NCI-H1092 treated with DMSO at 0.1 percent for 48 hours (cell line): ENCODE data around the gene TSNAXIP1.
"Not testable (repeated sequence)": the region's sequence is repeated elsewhere in the genome, so short reads cannot be mapped to it uniquely, and the experiment has no call there.

Source experiments
- DNase-seq: peaks from one replicate; lab custom pipeline; 2025; lab: John Stamatoyannopoulos, UW

TSNAXIP1 gene

DNA sequence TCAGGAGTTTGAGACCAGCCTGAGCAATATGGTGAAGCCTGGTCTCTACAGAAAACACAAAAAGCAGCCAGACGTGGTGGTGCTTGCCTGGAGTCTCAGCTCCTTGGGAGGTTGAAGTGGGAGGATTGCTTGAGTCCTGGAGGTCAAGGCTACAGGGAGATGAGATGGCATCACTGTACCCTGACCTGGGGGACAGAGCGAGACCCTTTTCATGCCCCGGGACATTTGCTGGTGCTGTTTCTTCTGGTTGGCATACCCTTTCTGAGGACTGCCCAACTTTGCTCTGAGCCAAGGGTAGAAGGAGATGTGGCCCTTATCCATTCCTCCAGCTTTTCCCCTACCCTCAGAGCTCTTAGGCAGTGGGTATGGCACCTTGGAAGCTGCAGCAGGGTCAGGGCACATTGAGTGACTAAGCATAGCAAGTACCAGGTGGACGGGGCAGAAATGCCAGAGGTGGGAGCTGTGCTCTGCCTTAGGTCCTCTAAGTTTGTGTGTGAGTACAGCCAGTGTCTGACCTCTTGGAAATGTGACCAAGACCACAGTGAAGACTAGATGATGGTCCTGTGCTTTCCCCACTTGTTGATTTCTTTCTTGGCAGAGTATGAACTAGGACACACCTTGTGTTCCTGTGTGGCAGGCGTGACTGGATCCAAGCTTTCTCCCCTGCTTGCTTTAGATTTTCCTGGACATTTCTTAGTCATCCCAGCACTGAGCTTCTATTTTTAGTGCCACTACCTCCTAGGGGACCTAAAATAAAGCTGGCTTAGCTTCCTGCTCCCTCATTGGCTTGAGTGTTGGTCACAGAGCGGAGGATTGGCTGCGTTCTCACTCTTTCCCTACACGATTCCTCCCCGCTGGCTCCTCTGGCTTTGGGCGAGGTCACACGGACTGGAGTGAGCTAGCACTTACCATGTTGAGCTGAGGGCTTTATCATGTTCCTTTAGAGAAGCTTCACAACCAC is 56.2 kb downstream of the TSNAXIP1 start:
- DNase-seq, result no peak

DNA sequence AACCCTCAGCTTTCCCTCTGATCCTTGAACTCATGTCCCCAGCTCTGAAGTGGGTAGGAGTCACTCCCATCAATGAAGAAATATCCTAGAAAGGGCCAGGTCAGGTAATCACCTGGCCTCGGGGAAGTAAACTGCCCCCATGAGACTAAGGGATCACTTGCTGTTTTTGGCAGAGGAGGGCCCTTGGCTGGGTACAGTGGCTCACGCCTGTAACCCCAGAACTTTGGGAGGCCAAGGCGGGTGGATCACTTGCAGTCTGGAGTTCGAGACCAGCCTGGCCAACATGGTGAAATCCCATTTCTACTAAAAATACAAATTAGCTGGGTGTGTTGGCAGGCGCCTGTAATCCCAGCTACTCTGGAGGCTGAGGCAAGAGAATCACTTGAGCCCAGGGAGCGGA is 57.4 kb downstream of the TSNAXIP1 start:
- DNase-seq, result not testable (repeated sequence)

DNA sequence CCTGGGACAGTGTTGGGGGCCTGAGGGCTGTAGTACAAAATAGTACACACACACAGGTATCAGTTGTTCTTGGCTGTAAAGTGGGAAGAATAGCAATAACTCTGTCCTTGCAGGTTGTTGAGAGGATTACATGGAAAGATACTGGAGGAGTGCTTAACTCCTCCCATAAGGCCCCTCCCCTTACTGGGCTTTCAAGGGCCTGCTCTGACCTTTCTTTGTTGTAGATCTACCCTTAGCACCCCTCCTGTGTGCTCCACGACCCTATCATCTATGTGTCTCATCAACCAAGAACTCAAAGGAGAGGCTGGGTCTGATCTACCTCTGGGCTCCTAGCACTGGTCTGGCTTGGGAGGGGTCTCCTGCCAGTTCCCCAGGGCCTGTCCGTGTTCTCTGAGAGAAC is 57.9 kb downstream of the TSNAXIP1 start:
- no peak for DNase-seq

DNA sequence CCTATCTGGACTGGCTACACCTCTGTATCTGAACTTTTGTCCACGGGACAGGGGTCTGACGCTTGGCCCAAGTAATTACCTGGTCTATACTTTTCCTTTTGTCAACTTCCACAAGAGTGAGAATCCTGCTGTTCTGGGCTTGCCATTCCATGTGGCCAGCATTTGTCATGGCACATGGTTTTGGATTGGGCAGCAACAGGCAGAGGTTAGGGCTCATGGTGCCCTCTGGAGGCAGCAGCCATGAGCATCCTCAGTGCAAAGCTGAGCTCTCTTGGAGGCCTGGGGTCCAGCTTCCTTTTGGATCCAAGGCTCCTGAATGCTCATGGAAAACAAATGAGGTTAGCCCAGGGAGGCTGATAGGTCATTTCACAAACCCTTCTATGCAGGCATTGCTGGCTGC is 58.6 kb downstream of the TSNAXIP1 start:
- DNase-seq, result peak; percentile 14

DNA sequence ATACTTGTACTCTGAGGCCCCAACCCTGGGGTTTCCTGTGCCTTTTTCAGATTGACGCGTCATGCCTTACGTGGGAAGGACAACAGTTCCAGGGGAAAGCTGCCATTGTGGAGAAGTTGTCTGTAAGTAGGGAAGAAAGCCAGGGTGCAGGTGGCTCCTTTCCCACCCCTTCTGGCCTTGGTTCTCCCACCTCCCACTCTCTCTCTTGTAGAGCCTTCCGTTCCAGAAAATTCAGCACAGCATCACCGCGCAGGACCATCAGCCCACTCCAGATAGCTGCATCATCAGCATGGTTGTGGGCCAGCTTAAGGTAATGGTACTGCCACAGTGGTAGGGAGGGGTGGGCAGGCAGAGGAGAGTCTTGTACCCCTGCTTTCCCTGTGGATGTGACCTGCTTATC is 61.6 kb downstream of the TSNAXIP1 start:
- no peak for DNase-seq

DNA sequence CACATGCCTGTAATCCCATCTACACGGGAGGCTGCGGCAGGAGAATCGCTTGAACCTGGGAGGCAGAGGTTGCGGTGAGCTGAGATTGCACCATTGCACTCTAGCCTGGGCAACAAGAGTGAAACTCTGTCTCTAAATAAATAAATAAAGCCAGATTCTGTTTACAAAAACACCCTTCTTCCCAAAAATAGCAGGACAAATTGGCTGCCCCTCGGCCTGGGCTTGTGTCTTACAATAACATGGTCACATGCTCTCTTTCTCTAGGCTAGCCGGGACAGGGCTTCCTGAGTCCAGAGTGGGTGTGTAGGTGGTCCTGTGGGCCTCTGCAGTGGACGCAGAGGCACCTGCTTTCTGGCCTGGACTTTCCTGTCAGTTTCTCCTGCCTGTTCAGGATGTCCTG is 63.0 kb downstream of the TSNAXIP1 start:
- DNase-seq, result no peak

DNA sequence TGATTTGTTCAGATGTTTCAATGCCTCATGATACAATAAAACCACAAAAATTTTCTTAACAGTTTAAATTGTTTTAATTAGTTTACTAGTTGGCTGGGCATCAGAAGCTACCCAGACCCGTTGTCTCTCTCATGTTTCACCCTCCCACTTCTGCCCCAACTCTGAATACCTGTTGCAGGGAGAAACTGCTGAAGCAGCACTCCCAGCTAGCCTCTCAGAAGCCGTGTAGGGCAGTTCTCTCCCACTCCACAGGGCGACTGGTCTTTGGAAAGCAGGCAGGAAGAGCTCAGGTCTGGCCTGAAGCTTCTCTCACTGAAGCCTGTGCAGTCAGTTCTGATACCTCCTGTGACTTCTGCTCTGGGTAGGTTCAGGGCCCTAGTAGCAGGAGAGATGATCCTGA is 64.6 kb downstream of the TSNAXIP1 start:
- DNase-seq, result no peak

DNA sequence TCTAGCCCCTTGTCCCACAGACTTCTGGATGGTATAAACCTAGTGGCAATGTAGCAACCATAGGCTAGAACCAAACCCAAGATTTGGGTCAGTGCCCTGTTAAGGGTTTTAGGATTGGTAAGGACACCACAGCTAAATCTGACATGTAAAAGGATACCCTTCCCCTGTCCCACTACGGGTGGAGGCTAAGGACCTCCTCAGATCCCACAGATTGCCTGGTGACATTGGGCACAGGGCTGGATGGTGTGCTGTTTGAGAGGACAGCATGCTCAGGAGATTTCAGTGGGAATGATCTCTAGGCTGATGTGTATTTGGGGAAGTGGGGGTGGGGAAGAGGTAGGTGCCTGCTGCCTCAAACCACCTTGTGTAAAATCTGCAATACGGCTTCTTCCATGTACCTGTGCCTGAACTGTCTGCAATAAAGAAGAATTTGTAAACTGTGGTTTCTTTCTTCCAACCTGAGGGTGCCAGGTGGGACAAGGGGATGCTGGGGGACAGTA is 65.5 kb downstream of the TSNAXIP1 start:
- DNase-seq, result no peak

DNA sequence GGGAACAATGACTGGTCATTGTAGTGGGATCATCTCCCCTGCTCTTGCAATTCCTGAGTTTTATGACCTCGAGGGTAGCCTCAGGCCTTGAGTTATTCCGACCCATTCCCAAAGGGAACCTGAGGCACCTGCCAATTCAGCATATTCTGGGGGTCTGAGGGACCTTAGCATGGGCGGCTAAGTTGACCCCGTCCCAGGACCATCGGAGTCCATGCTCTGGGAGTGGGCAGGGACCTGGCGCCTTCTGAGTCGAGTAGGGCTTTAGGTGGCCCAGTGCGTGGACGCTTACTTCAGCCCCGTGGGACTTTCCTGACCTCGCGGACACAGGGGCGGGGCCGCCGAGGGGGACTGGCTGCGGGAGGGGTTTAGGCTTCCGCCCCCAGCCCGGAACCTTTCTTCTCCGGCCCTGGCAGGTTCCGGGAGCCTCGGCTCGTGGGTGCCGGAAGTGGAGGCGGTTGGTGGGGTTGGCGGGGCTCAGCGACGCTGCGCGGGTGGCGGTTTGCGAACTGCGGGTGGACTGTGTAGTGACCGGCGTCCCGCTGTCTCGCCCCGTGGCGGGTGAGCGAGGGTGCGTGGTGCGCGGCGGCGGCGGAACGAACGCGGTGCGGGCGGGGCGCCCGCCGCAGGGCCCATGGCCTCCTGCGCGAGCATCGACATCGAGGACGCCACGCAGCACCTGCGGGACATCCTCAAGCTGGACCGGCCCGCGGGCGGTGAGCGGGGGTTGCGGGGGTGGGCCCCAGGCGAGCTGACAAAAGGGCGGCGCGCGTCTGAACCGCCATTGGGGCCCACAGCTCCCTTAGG is 66.1 kb downstream of the TSNAXIP1 start, which contains the start of gene EDC4:
EDC4 (plus strand) TSS at position 422 of the 804 bp plus-strand sequence; CDS start at position 632, 210 bp downstream.
- DNase-seq, result peak; percentile 58

DNA sequence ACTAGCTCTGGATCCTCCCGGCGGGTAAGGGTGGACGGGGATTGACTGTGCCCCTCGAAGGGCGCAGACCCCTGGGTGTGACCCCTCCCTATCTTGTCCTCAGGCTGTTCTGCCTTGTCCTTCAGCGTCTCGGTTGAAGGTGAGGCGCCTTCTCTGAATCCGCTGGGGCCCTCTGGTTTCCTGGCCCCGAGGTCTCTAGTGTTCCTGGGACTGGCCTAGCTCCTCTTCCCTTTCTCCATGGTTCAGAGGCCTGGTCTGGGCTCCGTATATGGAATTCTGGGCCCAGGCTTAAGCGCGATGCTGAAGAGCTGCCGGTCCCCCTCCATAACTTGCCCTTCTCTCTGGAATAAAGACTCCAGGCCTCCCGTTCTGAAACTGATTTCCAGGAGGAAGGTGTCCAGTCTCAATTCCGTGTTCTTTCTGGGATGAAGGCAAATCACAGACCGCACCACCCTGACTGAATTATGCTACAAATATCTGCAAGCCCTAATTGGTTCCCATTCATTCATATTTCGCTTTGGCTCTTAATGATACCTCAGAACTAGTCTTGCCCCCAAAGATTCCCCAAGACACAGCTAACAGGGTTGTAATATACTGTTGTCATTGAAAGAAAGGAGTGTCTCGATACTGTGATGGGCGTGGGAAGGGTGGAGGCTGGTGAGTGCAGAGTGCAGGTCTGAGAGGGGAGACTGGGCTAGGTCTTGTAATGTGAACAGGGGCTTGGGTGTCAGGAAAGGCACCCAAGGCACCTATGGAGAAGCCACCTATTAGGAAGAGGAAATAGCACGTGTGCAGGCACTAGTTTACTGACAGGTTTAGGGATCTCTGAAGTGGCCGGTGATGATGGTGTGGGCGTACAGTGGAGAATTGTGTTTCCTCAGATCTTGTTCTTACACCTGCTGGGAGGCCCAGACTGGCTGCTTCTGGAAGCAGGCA is 67.0 kb downstream of the TSNAXIP1 start:
- DNase-seq, result peak; percentile 33

DNA sequence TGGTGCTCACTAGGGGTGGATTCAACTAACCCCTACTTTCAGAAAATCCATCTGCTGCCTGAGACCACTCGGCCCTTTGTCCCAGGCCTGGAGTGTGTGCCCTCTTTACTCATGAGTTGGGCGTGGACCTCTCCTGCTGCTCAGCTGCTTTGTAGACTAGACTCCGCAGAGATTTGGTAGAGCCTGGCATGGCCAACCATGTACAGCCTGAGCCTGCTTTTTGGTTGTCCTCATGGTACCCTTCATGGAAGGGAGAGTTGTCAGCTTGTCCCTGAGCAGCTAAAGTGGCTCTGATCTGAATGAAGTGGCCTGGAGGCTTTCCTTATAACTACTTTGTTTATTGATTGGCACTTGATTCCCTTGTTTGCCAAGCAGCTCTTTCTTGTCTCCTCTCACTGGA is 67.7 kb downstream of the TSNAXIP1 start:
- no peak for DNase-seq

DNA sequence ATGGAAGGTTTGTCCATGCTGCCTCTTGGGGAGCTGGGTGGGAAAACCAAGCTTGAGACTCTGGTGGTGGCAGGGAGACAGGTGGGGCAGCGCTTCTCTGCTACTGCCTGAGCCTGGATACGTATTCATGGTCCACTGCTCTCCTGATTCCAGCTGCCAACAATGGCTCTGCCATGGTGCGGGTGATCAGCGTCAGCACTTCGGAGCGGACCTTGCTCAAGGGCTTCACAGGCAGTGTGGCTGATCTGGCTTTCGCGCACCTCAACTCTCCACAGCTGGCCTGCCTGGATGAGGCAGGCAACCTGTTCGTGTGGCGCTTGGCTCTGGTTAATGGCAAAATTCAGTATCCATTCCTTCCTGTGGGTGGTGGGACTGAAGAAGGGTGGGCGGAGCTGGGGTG is 70.4 kb downstream of the TSNAXIP1 start:
- no peak for DNase-seq
